Measurements from ENCODE around the gene ALG14. TPM values are rescaled to one million over a fixed set of nuclear protein-coding genes. Genes with fewer than 3 reads are reported as not detected.

Gene ALG14
- total and polyA plus RNA-seq, 2 of the 4 experiments (the other 2 are of a cell fraction) = 1.7 to 2.0 TPM

GRCh38 chr1:94958081-94958480, 114.7 kb downstream of the ALG14 start:
- CTCF ChIA-PET = no interaction called here
- Histone ChIP-seq H3K23ac (ENCODE audit: low read depth, low read length) (no peak overlapping the region), H4K91ac (ENCODE audit: insufficient read depth, low read depth, low read length) (no peak overlapping the region), H2BK20ac (ENCODE audit: low read depth, low read length) (no peak overlapping the region), H2AFZ (replicated peaks; ENCODE audit: low read length, poor library complexity) (no peak overlapping the region), H3K9me1 (ENCODE audit: insufficient read depth, low read length) (no peaks in the 10 kb centered on the region), H3K27ac (ENCODE audit: insufficient read depth, low read length) (no peak overlapping the region), H4K8ac (ENCODE audit: low read depth in 2 of 2, low read length in 2 of 2) (no peak overlapping the region), H4K20me1 (ENCODE audit: insufficient read depth, low read length) (no peaks in the 10 kb centered on the region), H2AK5ac (ENCODE audit: low read depth, low read length) (no peak overlapping the region), H3K18ac (ENCODE audit: low read depth, low read length) (no peak overlapping the region), H3K4me3 (ENCODE audit: insufficient read depth, low read depth, low read length) (no peak overlapping the region), H3K4me1 (ENCODE audit: control insufficient read depth, insufficient read depth, low read length) (peaks cover 11% of the 10 kb centered on the region), H3K4ac (ENCODE audit: low read depth, low read length) (no peak overlapping the region), H3K9ac (ENCODE audit: low read depth, low read length) (no peak overlapping the region), H3K14ac (replicated peaks; ENCODE audit: low read depth, low read length) (no peak overlapping the region), H3K79me1 (ENCODE audit: low read depth in 1 of 2, low read length in 2 of 2) (no peaks in the 10 kb centered on the region), H4K5ac (ENCODE audit: low read depth, low read length) (no peak overlapping the region), H3K9me3 (ENCODE audit: control insufficient read depth, insufficient read depth, low read length) (no peaks in the 10 kb centered on the region), H3K27me3 (ENCODE audit: control insufficient read depth, insufficient read depth, low read length) (no peaks in the 10 kb centered on the region), H3K36me3 (ENCODE audit: control insufficient read depth, insufficient read depth, low read length) (no peaks in the 10 kb centered on the region), H3K56ac (ENCODE audit: extremely low read depth, insufficient read depth, low read length) (no peak overlapping the region), H2BK120ac (ENCODE audit: low read depth, low read length) (no peak overlapping the region), H2BK5ac (ENCODE audit: low read depth, low read length, poor library complexity, severe bottlenecking) (no peak overlapping the region), H3K4me2 (ENCODE audit: low read depth, low read length) (no peak overlapping the region), H2AK9ac (replicated peaks; ENCODE audit: low read depth, low read length, poor library complexity) (no peak overlapping the region), H2BK15ac (ENCODE audit: low read depth, low read length) (no peak overlapping the region)
- dilution Hi-C loops (cut with HindIII; ENCODE audit: low sequenced_read_pairs, unreplicated experiment) (no loop called here), intact Hi-C loops (cut with micrococcal nuclease) (no loop called here), in situ Hi-C loops (cut with MboI; ENCODE audit: low sequenced_read_pairs) (no loop called here)
- POLR2A ChIA-PET (ENCODE audit: unreplicated experiment) = no interaction called here
- no peak for ATAC-seq (ENCODE audit: low read depth)
- WGBS, 2 experiments (ENCODE audit: extremely low coverage in 2 of 2, insufficient read length in 1 of 2) = no CpG with 5 or more reads among the region's 1 CpG
- TF ChIP-seq FOS (IDR thresholded peaks at IDR 0.05; ENCODE audit: low read depth, low read length) (no peak), RFX5 (IDR thresholded peaks at IDR 0.05; ENCODE audit: low read depth, low read length) (no peak), BHLHE40 (IDR thresholded peaks at IDR 0.05; ENCODE audit: low read depth, low read length) (no peak), RCOR1 (IDR thresholded peaks at IDR 0.05; ENCODE audit: insufficient replicate concordance, low read length) (no peak), USF2 (IDR thresholded peaks at IDR 0.05; ENCODE audit: low read depth, low read length) (no peak), CEBPB (IDR thresholded peaks at IDR 0.05; ENCODE audit: low read depth, low read length) (no peak), NFE2L2 (IDR thresholded peaks at IDR 0.05; ENCODE audit: low read depth, low read length) (no peak), RAD21 (IDR thresholded peaks at IDR 0.05; ENCODE audit: low read length) (no peak), ELK1 (IDR thresholded peaks at IDR 0.05; ENCODE audit: borderline replicate concordance, low read depth, low read length) (no peak), MAFK (IDR thresholded peaks at IDR 0.05; ENCODE audit: low read depth, low read length) (no peak), CHD1 (IDR thresholded peaks at IDR 0.05; ENCODE audit: low read depth, low read length) (no peak), CTCF (conservative IDR thresholded peaks at IDR 0.05; ENCODE audit: low read depth, low read length) (no peak), MXI1 (IDR thresholded peaks at IDR 0.05; ENCODE audit: borderline replicate concordance, low read depth, low read length) (no peak), SMC3 (IDR thresholded peaks at IDR 0.05; ENCODE audit: low read depth, low read length) (no peak), POLR2A (IDR thresholded peaks at IDR 0.05; ENCODE audit: low read depth, low read length) (no peak), MAZ (IDR thresholded peaks at IDR 0.05; ENCODE audit: borderline replicate concordance, low read depth, low read length) (no peak)
- DNase-seq = no peak
- no TSS peak for BruUV-seq (replicated peaks)
